Stimulated activated memory B cell treated with anti-CD40 and anti-IgM and Interleukin-4, amounts not matched to agents 10 μg/mL and 1 μg/mL and 100 μg/mL, for 72 hours (primary cell): ENCODE results near the gene CAMLG.
"Not testable (repeated sequence)": the region's sequence is repeated elsewhere in the genome, so short reads cannot be mapped to it uniquely, and the experiment has no call there.

Experiments used
- ATAC-seq: fragments of 150-1000 bp; cut with Tn5 transposase; 2 replicates; pipeline ENCODE4 v1.10.0; 2021
- H3K27ac Mint-ChIP-seq: one replicate; pipeline ENCODE4 v1.8.0; 2022; ENCODE audit warnings: mild to moderate bottlenecking, mixed read lengths
- H3K27me3 Mint-ChIP-seq: one replicate; pipeline ENCODE4 v1.8.0; 2022; ENCODE audit warnings: mixed read lengths
- H3K36me3 Mint-ChIP-seq: one replicate; pipeline ENCODE4 v1.8.0; 2022; ENCODE audit warnings: mixed read lengths
- H3K4me1 Mint-ChIP-seq: one replicate; pipeline ENCODE4 v1.8.0; 2022; ENCODE audit warnings: mixed read lengths
- H3K4me3 Mint-ChIP-seq: one replicate; pipeline ENCODE4 v1.8.0; 2022; ENCODE audit warnings: mild to moderate bottlenecking, moderate library complexity, mixed read lengths
- H3K9me3 Mint-ChIP-seq: one replicate; pipeline ENCODE4 v1.8.0; 2022; ENCODE audit warnings: mixed read lengths

The CAMLG gene

DNA sequence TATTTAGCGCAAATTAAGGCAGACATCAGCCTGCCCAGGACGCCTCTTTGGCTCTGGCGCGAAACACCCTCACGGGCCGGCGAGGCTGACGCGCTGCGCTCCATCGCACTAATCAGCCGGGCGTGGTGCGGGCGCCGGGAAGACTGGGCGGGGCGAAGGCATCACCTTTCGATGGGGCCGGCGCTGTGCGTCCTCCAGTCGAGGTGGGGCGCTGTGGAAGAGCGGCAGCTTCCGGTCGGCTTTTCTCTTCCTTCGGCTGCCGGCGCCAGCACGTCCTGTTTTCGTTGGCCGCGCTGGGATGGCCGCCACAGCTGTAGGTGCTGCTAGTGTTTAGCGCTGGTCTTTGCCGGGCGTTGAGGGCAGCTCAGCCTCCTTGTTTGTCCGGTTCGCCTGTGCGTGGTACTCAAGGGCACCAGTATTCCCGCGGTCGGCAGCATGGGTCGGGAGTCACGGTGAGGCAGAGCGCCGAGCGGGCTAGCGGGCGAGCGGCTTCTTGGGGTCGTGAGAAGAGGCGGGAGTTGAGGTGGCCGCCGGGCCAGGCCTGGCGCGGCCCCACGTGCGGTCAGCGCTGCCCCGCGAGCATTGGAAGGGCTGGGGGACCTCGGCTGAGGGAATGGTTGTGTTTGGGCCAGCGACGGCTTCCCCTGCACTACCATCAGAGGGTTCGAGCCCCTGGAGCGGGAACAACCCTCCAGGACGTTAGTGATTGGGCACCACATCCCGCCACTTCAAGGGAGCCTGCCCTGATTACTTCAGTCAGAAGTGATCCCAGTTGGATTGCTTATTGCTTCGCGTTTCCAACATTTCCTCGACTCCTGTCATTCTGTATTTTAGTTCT lies 20.4 kb downstream of the CAMLG start, which contains the start of gene DDX46:
DDX46 (plus strand) TSS at position 276 of the 838 bp plus-strand sequence; CDS start at position 436, 160 bp downstream.
- H3K27me3 Mint-ChIP-seq = no peaks in the 10 kb centered on the region
- H3K36me3 Mint-ChIP-seq = peaks cover 5% of the 10 kb centered on the region
- H3K4me1 Mint-ChIP-seq = peaks cover 44% of the 10 kb centered on the region
- H3K9me3 Mint-ChIP-seq = no peaks in the 10 kb centered on the region
- peak within 1 kb of the TSS; percentile 100 for H3K4me3 Mint-ChIP-seq
- H3K27ac Mint-ChIP-seq = peak within 1 kb of the TSS; percentile 98
- ATAC-seq = peak; percentile 100

DNA sequence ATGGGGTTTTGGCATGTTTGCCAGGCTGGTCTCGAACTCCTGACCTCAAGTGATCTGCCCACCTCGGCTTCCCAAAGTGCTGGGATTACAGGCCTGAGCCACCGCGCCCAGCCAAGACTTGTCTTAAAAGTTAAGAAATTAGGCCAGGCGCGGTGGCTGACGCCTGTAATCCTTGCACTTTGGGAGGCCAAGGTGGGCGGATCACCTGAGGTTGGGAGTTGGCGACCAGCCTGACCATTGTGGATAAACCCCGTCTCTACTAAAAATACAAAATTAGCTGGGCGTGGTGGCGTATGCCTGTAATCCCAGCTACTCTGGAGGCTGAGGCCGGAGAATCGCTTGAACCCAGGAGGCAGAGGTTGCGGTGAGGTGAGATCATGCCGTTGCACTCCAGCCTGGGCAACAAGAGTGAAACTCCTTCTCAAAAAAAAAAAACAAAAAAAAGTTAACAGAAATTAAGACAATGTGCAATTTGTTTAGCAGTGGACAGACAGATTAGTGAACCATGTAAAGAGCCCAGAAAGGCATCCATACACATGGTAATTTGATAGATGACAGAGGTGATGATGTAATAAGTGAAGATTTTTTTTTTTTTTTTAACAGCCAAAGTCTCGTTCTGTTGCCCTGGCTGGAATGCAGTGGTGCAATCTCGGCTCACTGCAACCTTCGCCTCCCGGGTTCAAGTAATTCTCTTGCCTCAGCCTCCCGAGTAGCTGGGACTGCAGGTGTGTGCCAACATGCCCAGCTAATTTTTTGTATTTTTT lies 29.4 kb downstream of the CAMLG start:
- H3K36me3 Mint-ChIP-seq = peaks cover 20% of the 10 kb centered on the region
- H3K4me1 Mint-ChIP-seq, H3K4me3 Mint-ChIP-seq, H3K27me3 Mint-ChIP-seq, ATAC-seq, H3K9me3 Mint-ChIP-seq, H3K27ac Mint-ChIP-seq: not testable (repeated sequence)

DNA sequence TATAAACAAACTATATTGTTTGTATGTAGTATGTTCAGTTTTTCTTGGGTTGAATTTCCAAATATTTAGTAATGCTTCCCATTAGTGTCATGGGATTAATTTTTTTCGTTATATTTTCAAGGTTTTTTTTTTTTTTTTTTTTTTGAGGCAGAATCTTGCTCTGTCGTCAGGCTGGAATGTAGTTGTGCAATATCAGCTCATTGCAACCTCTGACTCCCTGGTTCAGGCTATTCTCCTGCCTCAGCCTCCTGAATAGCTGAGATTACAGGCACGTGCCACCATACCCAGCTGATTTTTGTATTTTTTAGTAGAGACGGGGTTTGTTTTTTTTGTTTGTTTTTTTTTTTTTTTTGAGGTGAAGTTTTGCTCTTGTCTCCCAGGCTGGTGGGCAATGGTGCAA lies 30.9 kb downstream of the CAMLG start:
- Mint-ChIP-seq H3K27ac (no peak overlapping the region), H3K36me3 (peaks cover 30% of the 10 kb centered on the region), H3K4me1 (no peaks in the 10 kb centered on the region), H3K4me3 (no peak overlapping the region), H3K9me3 (no peaks in the 10 kb centered on the region), H3K27me3 (no peaks in the 10 kb centered on the region)
- no peak for ATAC-seq

DNA sequence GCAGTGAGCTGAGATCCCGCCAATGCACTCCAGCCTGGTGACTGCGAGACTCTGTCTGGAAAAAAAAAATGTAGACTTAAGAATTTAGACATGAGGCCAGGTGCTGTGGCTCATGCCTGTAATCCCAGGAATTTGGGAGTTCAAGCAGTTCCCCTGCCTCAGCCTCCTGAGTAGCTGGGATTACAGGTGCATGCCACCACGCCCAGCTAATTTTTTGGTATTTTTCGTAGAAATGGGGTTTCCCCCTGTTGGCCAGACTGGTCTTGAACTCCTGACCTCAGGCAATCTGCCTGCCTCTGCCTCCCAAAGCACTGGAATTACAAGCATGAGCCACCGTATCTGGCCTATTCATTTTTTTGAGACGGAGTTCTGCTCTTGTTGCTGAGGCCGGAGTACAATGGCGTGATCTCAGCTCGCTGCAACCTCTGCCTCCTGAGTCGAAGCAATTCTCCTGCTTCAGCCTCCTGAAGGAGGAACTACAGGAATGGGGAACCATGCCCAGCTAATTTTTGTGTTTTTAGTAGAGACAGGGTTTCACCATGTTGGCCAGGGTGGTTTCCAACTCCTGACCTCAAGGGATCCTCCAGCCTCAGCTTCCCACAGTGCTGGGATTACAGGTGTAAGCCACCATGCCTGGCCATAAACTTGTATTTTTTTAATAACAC lies 34.2 kb downstream of the CAMLG start:
- Mint-ChIP-seq H3K4me3 (no peak overlapping the region), H3K27me3 (no peaks in the 10 kb centered on the region), H3K27ac (no peak overlapping the region), H3K36me3 (peaks cover 51% of the 10 kb centered on the region), H3K4me1 (peaks cover 6% of the 10 kb centered on the region), H3K9me3 (no peaks in the 10 kb centered on the region)
- ATAC-seq = no peak

DNA sequence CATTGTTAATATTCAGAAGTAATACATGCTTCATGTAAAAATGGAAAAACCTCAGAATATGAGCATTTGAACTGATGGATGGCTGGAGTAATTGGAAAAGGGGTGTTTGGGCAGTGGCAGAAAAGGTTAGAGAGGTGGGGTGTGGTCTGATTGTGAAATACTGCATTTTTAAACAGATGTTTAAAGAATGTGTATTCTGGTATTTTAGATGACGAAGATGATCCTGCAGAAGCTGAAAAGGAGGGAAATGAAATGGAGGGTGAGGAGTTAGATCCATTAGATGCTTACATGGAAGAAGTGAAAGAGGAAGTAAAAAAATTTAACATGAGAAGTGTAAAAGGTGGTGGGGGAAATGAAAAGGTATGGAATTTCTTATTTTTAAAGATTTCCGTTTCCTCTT lies 39.0 kb downstream of the CAMLG start:
- Mint-ChIP-seq H3K4me3 (no peak overlapping the region), H3K36me3 (peaks cover 49% of the 10 kb centered on the region), H3K27ac (peak overlapping the region; percentile 7)

DNA sequence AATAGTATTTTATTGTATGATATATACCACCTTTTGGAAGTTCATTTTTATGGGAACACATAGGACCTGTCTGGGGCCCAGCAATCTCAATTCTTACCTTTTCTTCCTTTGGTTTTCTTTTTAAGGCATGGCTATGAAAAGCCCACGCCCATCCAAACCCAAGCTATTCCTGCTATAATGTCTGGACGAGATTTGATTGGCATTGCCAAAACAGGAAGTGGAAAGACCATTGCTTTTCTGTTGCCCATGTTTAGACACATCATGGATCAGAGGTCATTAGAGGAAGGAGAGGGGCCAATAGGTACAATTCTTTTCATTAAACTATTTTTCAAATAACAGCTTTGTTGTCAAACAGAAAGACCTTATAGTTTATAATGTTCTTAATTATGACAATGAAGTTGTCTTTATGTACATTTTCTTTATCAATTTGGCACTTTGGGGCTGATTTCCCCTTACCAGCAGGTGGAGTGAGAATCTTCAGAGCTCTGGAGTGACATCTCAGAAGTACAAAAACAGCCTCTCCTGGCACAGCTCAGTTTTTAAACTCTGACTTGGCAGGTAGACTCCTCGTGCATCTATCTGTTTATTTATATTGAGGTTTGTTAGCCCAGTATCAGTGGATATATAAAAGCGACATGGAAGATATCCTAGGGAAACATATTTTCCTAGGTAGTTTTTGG lies 46.0 kb downstream of the CAMLG start:
- Mint-ChIP-seq H3K27ac (peak overlapping the region; percentile 44), H3K4me3 (no peak overlapping the region), H3K27me3 (no peaks in the 10 kb centered on the region), H3K36me3 (peaks cover 37% of the 10 kb centered on the region), H3K4me1 (no peaks in the 10 kb centered on the region), H3K9me3 (no peaks in the 10 kb centered on the region)
- no peak for ATAC-seq

More for the DNA sequence above, 39.0 kb downstream of the CAMLG start:
- Mint-ChIP-seq H3K27me3 (no peaks in the 10 kb centered on the region), H3K4me1 (peaks cover 10% of the 10 kb centered on the region), H3K9me3 (no peaks in the 10 kb centered on the region)
- no peak for ATAC-seq

DNA sequence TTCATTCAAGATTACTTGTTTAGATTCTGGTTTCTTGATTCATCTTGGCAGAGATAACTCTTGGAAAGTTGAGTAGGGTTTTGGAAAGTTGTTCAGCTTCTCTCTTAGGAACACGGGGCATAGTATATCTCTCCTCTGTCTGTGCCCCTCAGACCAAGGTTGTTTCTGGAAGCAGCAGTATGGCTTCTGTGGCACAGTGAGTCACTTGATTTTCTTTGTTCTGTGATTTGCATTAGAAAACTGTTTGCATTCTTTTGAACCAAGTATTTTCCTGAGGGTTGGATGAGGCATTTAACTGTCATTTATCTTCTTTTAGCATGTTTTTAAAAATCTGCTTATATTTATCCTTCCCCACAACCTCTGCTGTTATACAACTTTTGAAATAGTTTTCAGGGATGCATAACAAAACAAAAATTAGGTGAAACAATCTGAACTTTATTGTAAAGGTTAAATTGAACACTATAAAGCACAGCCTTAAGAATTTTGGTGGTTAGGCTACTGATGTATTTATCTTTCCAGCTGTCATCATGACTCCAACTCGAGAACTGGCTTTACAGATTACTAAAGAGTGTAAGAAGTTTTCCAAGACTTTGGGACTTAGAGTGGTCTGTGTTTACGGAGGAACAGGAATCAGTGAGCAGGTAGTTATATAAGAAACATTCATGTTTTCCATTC lies 46.7 kb downstream of the CAMLG start:
- H3K27me3 Mint-ChIP-seq = no peaks in the 10 kb centered on the region
- ATAC-seq = no peak
- H3K36me3 Mint-ChIP-seq = peaks cover 44% of the 10 kb centered on the region
- H3K9me3 Mint-ChIP-seq = no peaks in the 10 kb centered on the region
- H3K27ac Mint-ChIP-seq = no peak overlapping the region
- H3K4me3 Mint-ChIP-seq = no peak overlapping the region
- no peaks in the 10 kb centered on the region for H3K4me1 Mint-ChIP-seq

DNA sequence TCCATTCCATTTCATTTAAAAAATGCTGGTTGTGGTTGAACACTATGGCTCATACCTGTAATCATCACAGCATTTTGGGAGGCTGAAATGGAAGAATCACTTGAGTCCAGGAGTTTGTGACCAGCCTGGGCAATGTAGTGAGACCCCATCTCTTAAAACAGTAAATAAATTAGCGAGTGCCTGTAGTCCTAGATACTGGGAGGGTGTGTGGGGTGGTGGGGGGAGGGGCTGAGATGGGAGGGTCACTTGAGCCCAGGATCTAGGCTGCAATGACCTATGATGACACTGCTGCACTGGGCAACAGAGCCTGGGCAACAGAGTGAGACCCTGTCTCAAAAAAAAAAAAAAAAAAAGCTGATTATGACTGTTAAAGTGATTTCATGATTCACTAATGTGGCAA lies 49.3 kb downstream of the CAMLG start:
- H3K4me3 Mint-ChIP-seq = no peak overlapping the region
- H3K27me3 Mint-ChIP-seq = no peaks in the 10 kb centered on the region
- H3K4me1 Mint-ChIP-seq = no peaks in the 10 kb centered on the region
- H3K27ac Mint-ChIP-seq = no peak overlapping the region
- ATAC-seq = no peak
- peaks cover 63% of the 10 kb centered on the region for H3K36me3 Mint-ChIP-seq
- H3K9me3 Mint-ChIP-seq = no peaks in the 10 kb centered on the region

DNA sequence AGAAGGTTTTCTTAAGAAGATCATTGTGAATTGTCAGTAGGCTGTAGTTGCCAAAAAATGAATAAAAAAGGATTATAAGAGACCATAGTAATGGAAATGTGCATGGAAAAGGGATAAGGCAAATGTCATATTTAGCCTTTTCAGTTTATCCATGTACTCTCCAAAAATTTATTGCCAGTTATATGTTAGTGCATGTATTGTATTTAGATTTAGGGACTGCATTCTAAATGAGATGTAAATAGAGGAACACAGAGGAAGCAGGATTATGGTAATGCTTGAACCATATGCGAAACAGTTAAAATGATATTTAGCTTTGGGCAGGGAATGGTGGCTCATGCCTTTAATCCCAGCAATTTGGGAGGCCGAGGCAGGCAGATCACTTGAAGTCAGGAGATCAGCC lies 53.2 kb downstream of the CAMLG start:
- Mint-ChIP-seq H3K27ac (no peak overlapping the region), H3K4me1 (no peaks in the 10 kb centered on the region), H3K9me3 (no peaks in the 10 kb centered on the region), H3K27me3 (no peaks in the 10 kb centered on the region), H3K36me3 (peaks cover 61% of the 10 kb centered on the region), H3K4me3 (no peak overlapping the region)
- ATAC-seq = no peak

DNA sequence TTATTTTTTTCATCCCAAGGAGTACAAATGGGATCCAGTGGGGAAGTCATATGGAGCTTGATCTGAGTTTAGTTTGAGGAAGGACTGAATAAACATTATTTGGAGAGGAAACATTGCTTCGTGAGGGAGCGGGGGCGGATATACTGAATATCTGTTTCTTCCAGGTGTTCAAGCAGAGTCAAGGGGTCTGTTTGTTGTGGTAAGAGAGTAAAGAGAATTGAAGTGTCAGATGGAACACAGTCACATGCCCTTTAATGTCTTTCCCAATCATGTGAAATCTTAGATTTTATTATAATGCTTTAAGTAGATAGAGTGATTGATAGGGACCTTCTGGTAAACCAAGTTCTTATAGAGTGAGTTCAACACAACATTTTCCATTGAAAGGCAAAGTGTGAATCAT lies 53.9 kb downstream of the CAMLG start:
- H3K4me1 Mint-ChIP-seq = no peaks in the 10 kb centered on the region
- no peak overlapping the region for H3K4me3 Mint-ChIP-seq
- H3K9me3 Mint-ChIP-seq = no peaks in the 10 kb centered on the region
- ATAC-seq = no peak
- no peak overlapping the region for H3K27ac Mint-ChIP-seq
- H3K36me3 Mint-ChIP-seq = peaks cover 56% of the 10 kb centered on the region
- H3K27me3 Mint-ChIP-seq = no peaks in the 10 kb centered on the region

DNA sequence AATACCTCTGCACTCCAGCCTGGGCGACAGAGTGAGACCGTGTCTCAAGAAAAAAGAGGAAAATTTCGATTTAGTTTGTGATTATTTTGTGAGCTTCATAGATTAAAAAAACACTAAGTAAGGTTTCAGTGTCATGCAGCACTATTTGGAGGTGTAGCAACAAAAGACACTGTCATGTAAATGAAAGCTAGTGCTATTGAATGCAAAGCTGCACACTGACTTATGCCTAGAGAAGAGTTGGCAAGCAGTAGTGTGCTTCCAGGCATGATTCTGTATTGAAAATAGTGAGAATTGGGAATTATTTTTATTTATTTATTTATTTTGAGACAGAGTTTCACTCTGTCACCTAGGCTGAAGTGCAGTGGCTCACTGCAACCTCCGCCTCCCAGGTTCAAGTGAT lies 54.8 kb downstream of the CAMLG start:
- H3K9me3 Mint-ChIP-seq = no peaks in the 10 kb centered on the region
- H3K36me3 Mint-ChIP-seq = peaks cover 61% of the 10 kb centered on the region
- no peak for ATAC-seq
- H3K27me3 Mint-ChIP-seq = no peaks in the 10 kb centered on the region
- no peaks in the 10 kb centered on the region for H3K4me1 Mint-ChIP-seq
- no peak overlapping the region for H3K27ac Mint-ChIP-seq
- H3K4me3 Mint-ChIP-seq = no peak overlapping the region

DNA sequence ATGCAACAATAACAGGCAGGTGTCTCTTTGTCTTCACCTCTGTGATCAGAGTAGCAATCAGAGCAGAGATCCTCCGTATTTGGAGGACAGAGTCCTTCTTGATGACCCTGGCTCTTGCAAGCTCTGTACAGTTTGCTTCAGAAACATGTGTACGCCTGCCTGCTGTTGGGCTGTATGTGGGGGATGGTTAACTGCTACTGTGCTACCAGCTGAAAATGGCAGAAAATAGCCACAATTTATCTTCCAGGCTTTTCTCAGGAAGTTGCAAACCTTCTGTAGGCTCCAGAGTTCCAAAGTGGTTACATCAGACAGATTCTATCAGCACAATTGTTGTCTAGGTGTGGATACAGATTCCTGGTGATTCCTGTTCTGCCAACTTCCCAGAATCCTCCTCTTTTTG lies 55.7 kb downstream of the CAMLG start:
- no peak for ATAC-seq
- no peaks in the 10 kb centered on the region for H3K9me3 Mint-ChIP-seq
- H3K27ac Mint-ChIP-seq = no peak overlapping the region
- no peaks in the 10 kb centered on the region for H3K27me3 Mint-ChIP-seq
- no peak overlapping the region for H3K4me3 Mint-ChIP-seq
- peaks cover 71% of the 10 kb centered on the region for H3K36me3 Mint-ChIP-seq
- no peaks in the 10 kb centered on the region for H3K4me1 Mint-ChIP-seq

DNA sequence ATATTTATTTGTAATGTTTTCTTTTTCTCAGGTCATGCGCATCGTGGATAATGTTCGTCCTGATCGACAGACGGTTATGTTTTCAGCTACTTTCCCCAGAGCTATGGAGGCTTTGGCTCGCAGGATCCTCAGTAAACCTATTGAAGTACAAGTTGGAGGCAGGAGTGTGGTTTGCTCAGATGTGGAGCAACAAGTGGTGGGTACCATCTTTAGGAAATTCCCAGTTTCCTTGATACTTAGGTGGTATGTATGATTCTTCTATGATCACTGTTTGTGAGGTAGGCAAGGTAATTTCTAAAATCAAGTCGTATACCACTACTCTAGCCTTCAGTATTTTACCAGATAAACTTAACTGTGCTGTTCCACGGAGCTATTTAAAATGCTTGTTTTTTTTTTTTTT lies 56.5 kb downstream of the CAMLG start:
- H3K4me3 Mint-ChIP-seq = no peak overlapping the region
- no peaks in the 10 kb centered on the region for H3K4me1 Mint-ChIP-seq
- no peak overlapping the region for H3K27ac Mint-ChIP-seq
- H3K36me3 Mint-ChIP-seq = peaks cover 68% of the 10 kb centered on the region
- H3K9me3 Mint-ChIP-seq = no peaks in the 10 kb centered on the region
- H3K27me3 Mint-ChIP-seq = no peaks in the 10 kb centered on the region
- no peak for ATAC-seq

DNA sequence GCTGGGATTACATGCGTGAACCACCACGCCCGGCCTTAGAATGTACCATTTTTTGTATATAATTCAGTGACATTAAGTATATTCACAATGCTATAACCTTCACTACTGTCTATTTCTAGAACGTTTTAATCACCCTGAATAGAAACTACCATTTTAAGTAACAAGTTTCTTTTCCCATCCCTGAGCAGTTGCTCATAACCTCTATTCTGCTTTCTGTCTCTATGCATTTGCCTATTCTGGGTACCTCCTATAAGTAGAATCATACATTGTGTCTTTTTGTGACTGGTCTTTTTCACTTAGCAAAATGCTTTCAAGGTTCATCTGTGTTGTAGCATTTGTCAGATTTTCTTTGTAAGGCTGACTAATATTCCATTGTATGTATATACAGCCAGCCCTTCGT lies 60.1 kb downstream of the CAMLG start:
- H3K4me1 Mint-ChIP-seq = no peaks in the 10 kb centered on the region
- H3K9me3 Mint-ChIP-seq = no peaks in the 10 kb centered on the region
- no peaks in the 10 kb centered on the region for H3K27me3 Mint-ChIP-seq
- no peak overlapping the region for H3K4me3 Mint-ChIP-seq
- peaks cover 69% of the 10 kb centered on the region for H3K36me3 Mint-ChIP-seq
- ATAC-seq = no peak
- H3K27ac Mint-ChIP-seq = no peak overlapping the region
